K562 (cell line): ENCODE data around the gene AP1M2. TPM values are rescaled to one million over a fixed set of nuclear protein-coding genes. Genes with fewer than 3 reads are reported as not detected.

Experiments
- CBX2 ChIP-seq: fragments of 200-600 bp; sonication (generic); IDR thresholded peaks from one replicate; pipeline ENCODE4 v1.6.1; 2012; ENCODE audit warnings: mild to moderate bottlenecking, low read length, inconsistent platforms; ENCODE audit not compliant: insufficient read depth, poor library complexity, severe bottlenecking
- CSDE1 ChIP-seq, 2 experiments: fragments of 450-650 bp; IDR thresholded peaks; 2 replicates each; pipeline ENCODE4 v1.6.1; 2016; ENCODE audit warnings: mild to moderate bottlenecking in 1 of 2
- DPF2 ChIP-seq: fragments of 450-650 bp; IDR thresholded peaks from 2 replicates; pipeline ENCODE4 v1.6.1; 2016
- HINFP ChIP-seq: fragments of 450-650 bp; conservative IDR thresholded peaks from 2 replicates; pipeline ENCODE4 v1.6.1; 2016; ENCODE audit warnings: missing genetic modification characterization, low read depth, mild to moderate bottlenecking, control low read depth, missing compliant biosample characterization
- HNRNPUL1 ChIP-seq: fragments of 200-400 bp; formaldehyde crosslinking; IDR thresholded peaks from 2 replicates; pipeline ENCODE4 v1.6.1; 2017; ENCODE audit warnings: low read length
- HSF4 ChIP-seq: fragments of 250-450 bp; sonication (Bioruptor Pico); IDR thresholded peaks from 2 replicates; pipeline ENCODE4 v2.1.2; 2022; ENCODE audit warnings: mild to moderate bottlenecking, moderate library complexity, borderline replicate concordance
- MAFF ChIP-seq: IDR thresholded peaks from 2 replicates; pipeline ENCODE4 v1.6.1; 2012; ENCODE audit warnings: low read length, improper control_type of control experiment
- MECOM ChIP-seq: fragments of 250-450 bp; sonication (Bioruptor Pico); IDR thresholded peaks from 2 replicates; pipeline ENCODE4 v1.8.0; 2022; ENCODE audit warnings: inconsistent platforms
- POLR2H ChIP-seq: IDR thresholded peaks from 2 replicates; pipeline ENCODE4 v1.6.1; 2016; ENCODE audit warnings: missing genetic modification characterization, low read depth, mild to moderate bottlenecking, control low read depth, missing compliant biosample characterization, moderate library complexity
- SFPQ ChIP-seq: fragments of 200-400 bp; formaldehyde crosslinking; IDR thresholded peaks from 2 replicates; pipeline ENCODE4 v1.6.1; 2017; ENCODE audit warnings: mild to moderate bottlenecking, low read depth, low read length, moderate library complexity
- SOX6 ChIP-seq: fragments of 450-650 bp; IDR thresholded peaks from 2 replicates; pipeline ENCODE4 v1.6.1; 2014; ENCODE audit warnings: mild to moderate bottlenecking
- TCF7 ChIP-seq: sonication (generic); IDR thresholded peaks from 2 replicates; pipeline ENCODE4 v1.6.1; 2016; ENCODE audit warnings: antibody characterized with exemption, borderline replicate concordance
- ZNF324 ChIP-seq: fragments of 250-450 bp; sonication (Bioruptor Pico); IDR thresholded peaks from 2 replicates; pipeline ENCODE4 v1.4.0; 2020; ENCODE audit warnings: mild to moderate bottlenecking
- polyA plus RNA-seq, 8 experiments: library from polyadenylated mRNA; depleted of rRNA in 4 of 8; stranded (reverse) in 5 of 8; unstranded in 3 of 8; fragments of >200 nt; fragmentation: Nextera tagmentation in 2 of 8; fragmentation: Illumina TruSeq in 1 of 8; extraction: Ambion mirVana in 2 of 8; extraction: Trizol in 1 of 8; gene quantifications; 2 replicates each; pipeline versions ENCODE4 v1.2.1 to v1.2.3, GENCODE V29; 2011 to 2014; ENCODE audit warnings: inconsistent platforms in 1 of 8, missing spikeins in 1 of 8
- total RNA-seq, 7 experiments: library from RNA; depleted of rRNA in 6 of 7; stranded (reverse); fragments of >200 nt in 6 of 7; fragmentation: Illumina TruSeq in 2 of 7; extraction: Trizol in 2 of 7; gene quantifications; 2 replicates each; pipeline versions ENCODE4 v1.2.1 to v1.2.3, GENCODE V29; 2011 to 2021; ENCODE audit warnings: low replicate concordance in 1 of 7
- TF ChIP-seq, protein P1 (sequence below): sonication (generic); formaldehyde crosslinking; IDR thresholded peaks from 2 replicates; pipeline ENCODE4 v1.8.0; 2023; ENCODE audit warnings: missing genetic modification reagents, mild to moderate bottlenecking, borderline replicate concordance
- TF ChIP-seq, protein P2 (sequence below): fragments of 250-450 bp; sonication (Bioruptor Pico); IDR thresholded peaks from 2 replicates; pipeline ENCODE4 v1.4.0; 2020; ENCODE audit warnings: mild to moderate bottlenecking, moderate library complexity

The AP1M2 gene
- total and polyA plus RNA-seq, 9 of the 15 experiments (the other 6 are each of a cell fraction or from before 2014, with no cell fraction given): 0.33 to 1.4 (median 0.89) TPM; not detected in 1

DNA sequence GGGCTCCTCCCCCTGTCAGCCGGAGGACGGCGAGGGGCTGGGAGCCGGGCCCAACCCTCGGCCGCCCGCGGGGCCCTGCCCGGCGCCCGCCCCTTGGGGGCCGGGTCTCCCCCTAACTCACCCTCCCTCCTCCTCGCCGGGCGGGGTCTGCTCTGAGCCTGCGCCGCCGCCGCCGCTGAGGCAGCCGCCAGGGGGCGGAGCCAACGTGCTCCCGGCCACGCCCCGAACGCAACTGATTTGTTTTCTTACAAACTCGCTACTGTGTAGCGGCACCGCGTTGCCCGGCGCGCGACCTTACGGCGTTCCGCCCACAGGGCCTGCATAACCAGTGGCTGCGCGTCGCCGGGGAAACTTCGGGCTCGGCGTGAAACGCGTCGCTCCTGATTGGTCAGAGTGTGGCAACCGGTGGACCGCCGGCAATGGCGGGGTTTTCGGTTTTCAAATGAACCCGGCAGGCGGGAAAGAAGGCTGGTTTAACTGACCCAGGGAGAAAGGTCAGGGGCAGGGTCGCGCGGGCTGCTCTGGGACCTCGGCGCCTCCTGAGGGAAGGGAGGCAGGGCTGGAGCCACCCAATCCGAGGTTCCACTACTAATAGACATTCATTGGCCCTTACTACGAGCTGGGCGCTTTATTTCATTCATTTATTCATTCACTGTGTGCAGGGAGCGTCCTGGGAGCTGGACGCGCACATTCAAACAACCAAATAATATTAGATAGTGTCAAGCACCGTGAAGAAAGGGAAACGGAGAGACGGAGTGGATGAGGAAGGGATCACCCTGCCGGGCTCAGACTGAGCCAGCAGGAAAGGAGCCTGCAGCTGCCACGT is 18.1 kb downstream of the AP1M2 start, which contains the start of gene CDKN2D (continued):
- peak; percentile 87 for TF ChIP-seq POLR2H (tag)
- TF ChIP-seq CSDE1 (IDR thresholded peaks at IDR 0.05): peak in 1 of 2 experiments; percentile 69; a peak in 2 of 4 replicates
- TF ChIP-seq HNRNPUL1: no peak
- no peak for TF ChIP-seq HSF4 (CRISPR knock-in tag)
- TF ChIP-seq TCF7: no peak; the same call in 1 of the 2 replicates
- TF ChIP-seq HINFP (tag): no peak
- TF ChIP-seq, protein P1, sequence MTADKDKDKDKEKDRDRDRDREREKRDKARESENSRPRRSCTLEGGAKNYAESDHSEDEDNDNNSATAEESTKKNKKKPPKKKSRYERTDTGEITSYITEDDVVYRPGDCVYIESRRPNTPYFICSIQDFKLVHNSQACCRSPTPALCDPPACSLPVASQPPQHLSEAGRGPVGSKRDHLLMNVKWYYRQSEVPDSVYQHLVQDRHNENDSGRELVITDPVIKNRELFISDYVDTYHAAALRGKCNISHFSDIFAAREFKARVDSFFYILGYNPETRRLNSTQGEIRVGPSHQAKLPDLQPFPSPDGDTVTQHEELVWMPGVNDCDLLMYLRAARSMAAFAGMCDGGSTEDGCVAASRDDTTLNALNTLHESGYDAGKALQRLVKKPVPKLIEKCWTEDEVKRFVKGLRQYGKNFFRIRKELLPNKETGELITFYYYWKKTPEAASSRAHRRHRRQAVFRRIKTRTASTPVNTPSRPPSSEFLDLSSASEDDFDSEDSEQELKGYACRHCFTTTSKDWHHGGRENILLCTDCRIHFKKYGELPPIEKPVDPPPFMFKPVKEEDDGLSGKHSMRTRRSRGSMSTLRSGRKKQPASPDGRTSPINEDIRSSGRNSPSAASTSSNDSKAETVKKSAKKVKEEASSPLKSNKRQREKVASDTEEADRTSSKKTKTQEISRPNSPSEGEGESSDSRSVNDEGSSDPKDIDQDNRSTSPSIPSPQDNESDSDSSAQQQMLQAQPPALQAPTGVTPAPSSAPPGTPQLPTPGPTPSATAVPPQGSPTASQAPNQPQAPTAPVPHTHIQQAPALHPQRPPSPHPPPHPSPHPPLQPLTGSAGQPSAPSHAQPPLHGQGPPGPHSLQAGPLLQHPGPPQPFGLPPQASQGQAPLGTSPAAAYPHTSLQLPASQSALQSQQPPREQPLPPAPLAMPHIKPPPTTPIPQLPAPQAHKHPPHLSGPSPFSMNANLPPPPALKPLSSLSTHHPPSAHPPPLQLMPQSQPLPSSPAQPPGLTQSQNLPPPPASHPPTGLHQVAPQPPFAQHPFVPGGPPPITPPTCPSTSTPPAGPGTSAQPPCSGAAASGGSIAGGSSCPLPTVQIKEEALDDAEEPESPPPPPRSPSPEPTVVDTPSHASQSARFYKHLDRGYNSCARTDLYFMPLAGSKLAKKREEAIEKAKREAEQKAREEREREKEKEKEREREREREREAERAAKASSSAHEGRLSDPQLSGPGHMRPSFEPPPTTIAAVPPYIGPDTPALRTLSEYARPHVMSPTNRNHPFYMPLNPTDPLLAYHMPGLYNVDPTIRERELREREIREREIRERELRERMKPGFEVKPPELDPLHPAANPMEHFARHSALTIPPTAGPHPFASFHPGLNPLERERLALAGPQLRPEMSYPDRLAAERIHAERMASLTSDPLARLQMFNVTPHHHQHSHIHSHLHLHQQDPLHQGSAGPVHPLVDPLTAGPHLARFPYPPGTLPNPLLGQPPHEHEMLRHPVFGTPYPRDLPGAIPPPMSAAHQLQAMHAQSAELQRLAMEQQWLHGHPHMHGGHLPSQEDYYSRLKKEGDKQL (CRISPR knock-in tag): no peak
- no peak for TF ChIP-seq CBX2
- peak; percentile 14; the same call in 1 of the 2 replicates for TF ChIP-seq SOX6
- TF ChIP-seq MECOM: no peak
- TF ChIP-seq, protein P2, sequence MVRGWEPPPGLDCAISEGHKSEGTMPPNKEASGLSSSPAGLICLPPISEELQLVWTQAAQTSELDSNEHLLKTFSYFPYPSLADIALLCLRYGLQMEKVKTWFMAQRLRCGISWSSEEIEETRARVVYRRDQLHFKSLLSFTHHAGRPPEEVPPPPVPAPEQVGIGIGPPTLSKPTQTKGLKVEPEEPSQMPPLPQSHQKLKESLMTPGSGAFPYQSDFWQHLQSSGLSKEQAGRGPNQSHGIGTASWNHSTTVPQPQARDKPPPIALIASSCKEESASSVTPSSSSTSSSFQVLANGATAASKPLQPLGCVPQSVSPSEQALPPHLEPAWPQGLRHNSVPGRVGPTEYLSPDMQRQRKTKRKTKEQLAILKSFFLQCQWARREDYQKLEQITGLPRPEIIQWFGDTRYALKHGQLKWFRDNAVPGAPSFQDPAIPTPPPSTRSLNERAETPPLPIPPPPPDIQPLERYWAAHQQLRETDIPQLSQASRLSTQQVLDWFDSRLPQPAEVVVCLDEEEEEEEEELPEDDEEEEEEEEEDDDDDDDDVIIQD (CRISPR knock-in tag): no peak
- TF ChIP-seq SFPQ: no peak
- TF ChIP-seq MAFF: no peak
- TF ChIP-seq DPF2: no peak
- TF ChIP-seq ZNF324 (CRISPR knock-in tag): no peak
